HCT116 (cell line): ENCODE data around the gene WFDC6.

Experiments
- EGR1 ChIP-seq: IDR thresholded peaks from 2 replicates; pipeline ENCODE4 v1.6.1; 2012; ENCODE audit warnings: low read depth
- POLR2A ChIP-seq: IDR thresholded peaks from 2 replicates; pipeline ENCODE4 v1.7.0; 2011; ENCODE audit warnings: borderline replicate concordance; ENCODE audit not compliant: insufficient read depth, insufficient read length; ENCODE audit errors: extremely low read depth
- POLR2AphosphoS5 ChIP-seq: IDR thresholded peaks from 2 replicates; pipeline ENCODE4 v1.6.1; 2011; ENCODE audit warnings: mild to moderate bottlenecking, low read depth, low read length, moderate library complexity
- RAD21 ChIP-seq: IDR thresholded peaks from 2 replicates; pipeline ENCODE4 v1.6.1; 2012; ENCODE audit warnings: low read depth, mild to moderate bottlenecking
- SIN3A ChIP-seq: IDR thresholded peaks from 2 replicates; pipeline ENCODE4 v1.6.1; 2012; ENCODE audit warnings: low read depth
- TF ChIP-seq, protein P1 (sequence below), 3 experiments: fragments of 200-600 bp in 1 of 3; sonication (generic) in 1 of 3; IDR thresholded peaks in 2 of 3; conservative IDR thresholded peaks in 1 of 3; 2 replicates each; pipeline ENCODE4 v1.5.1; 2012 to 2017; ENCODE audit warnings: low read depth in 2 of 3, low read length in 2 of 3, antibody characterized with exemption in 1 of 3, borderline replicate concordance in 1 of 3, control low read depth in 1 of 3, mild to moderate bottlenecking in 1 of 3, mixed read lengths in 1 of 3, mixed run types in 1 of 3, moderate library complexity in 1 of 3; ENCODE audit not compliant: insufficient read depth in 1 of 3
- TF ChIP-seq, protein P2 (sequence below): IDR thresholded peaks from 2 replicates; pipeline ENCODE4 v1.6.1; 2012

DNA sequence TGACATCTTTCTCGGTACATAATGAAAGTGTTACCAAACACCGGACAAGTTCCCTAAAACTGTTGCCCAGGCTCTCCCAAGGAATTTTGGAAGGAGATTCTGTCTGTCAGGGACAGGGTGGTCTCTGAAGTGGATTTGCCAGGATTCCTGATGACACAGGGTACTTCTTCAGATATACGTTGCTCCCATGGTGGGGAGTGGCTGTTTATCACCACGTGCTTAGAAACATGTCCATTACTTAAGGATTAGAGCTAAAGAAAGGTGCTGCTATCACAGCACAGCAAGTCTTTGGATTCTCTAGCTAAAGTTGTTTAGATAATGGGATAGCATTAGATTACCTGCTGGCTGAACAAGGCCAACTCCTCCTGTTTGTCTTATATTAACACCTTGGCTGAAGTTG lies 30.2 kb downstream of the WFDC6 start:
- TF ChIP-seq POLR2A: no peak
- TF ChIP-seq, protein P1, sequence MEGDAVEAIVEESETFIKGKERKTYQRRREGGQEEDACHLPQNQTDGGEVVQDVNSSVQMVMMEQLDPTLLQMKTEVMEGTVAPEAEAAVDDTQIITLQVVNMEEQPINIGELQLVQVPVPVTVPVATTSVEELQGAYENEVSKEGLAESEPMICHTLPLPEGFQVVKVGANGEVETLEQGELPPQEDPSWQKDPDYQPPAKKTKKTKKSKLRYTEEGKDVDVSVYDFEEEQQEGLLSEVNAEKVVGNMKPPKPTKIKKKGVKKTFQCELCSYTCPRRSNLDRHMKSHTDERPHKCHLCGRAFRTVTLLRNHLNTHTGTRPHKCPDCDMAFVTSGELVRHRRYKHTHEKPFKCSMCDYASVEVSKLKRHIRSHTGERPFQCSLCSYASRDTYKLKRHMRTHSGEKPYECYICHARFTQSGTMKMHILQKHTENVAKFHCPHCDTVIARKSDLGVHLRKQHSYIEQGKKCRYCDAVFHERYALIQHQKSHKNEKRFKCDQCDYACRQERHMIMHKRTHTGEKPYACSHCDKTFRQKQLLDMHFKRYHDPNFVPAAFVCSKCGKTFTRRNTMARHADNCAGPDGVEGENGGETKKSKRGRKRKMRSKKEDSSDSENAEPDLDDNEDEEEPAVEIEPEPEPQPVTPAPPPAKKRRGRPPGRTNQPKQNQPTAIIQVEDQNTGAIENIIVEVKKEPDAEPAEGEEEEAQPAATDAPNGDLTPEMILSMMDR (IDR thresholded peaks at IDR 0.05 in 2 of 3, conservative IDR thresholded peaks at IDR 0.05 in 1 of 3; ENCODE audit: borderline replicate concordance in 1 of 3, insufficient read depth in 1 of 3, low read depth in 2 of 3, low read length in 2 of 3): no peak
- no peak for TF ChIP-seq RAD21
- TF ChIP-seq SIN3A: no peak
- TF ChIP-seq POLR2AphosphoS5: no peak
- TF ChIP-seq, protein P2, sequence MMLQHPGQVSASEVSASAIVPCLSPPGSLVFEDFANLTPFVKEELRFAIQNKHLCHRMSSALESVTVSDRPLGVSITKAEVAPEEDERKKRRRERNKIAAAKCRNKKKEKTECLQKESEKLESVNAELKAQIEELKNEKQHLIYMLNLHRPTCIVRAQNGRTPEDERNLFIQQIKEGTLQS: no peak
- no peak for TF ChIP-seq EGR1
